SKM-1 treated with dmso at 0.1 percent for 144 hours (cell line): Measurements from ENCODE around the gene TRIP10.
"Not testable (repeated sequence)": the region's sequence is repeated elsewhere in the genome, so short reads cannot be mapped to it uniquely, and the experiment has no call there.

Experiments used
- DNase-seq: peaks from one replicate; lab custom pipeline; 2025; ENCODE audit not compliant: unreplicated experiment; lab: John Stamatoyannopoulos, UW

TRIP10 gene

GRCh38 chr19:6740589-6741343 is 1.3 kb downstream of the TRIP10 start:
- no peak for DNase-seq

- no peak for DNase-seq
These were observed 3.6 kb downstream of the TRIP10 start for GRCh38 chr19:6743066-6743465.

- DNase-seq, result no peak
These were observed 4.4 kb downstream of the TRIP10 start for GRCh38 chr19:6743714-6744380.

- DNase-seq, result no peak
These were observed 5.2 kb downstream of the TRIP10 start for GRCh38 chr19:6744381-6745301.

DNA sequence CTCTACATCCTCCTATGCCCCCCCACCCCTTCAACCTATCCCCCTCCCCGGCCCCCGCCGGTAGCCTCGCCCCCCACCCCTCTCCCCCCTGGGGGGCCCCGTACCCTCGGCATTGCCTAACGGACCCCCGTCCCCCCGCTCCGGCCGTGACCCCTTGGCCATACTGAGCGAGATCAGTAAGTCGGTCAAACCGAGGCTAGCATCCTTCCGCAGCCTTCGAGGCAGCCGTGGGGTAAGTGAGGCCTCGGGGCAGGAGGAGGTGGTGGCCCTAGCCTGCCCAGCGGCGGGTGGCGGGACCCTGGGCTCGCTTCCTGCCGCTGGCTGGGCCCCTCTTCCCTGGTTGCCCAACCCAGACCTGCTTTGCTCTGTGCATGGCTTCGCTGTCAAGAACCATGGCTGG is 6.5 kb downstream of the TRIP10 start:
- DNase-seq, result no peak

DNA sequence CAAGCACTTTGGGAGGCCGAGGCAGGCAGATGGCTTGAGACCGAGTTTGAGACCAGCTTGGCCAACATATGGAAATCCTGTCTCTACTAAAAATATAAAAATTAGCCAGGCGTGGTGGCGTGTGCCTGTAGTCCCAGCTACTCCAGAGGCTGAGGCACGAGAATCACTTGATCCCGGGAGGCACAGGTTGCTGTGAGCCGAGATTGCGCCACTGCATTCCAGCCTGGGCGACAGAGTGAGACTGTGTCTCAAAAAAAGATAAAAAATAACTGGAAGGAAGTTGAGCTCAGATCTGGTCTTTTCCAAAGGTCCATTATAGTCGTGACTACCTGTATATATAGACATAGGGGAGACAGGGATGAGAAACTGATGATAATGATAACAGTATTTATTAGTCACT is 9.1 kb downstream of the TRIP10 start:
- not testable (repeated sequence) for DNase-seq

DNA sequence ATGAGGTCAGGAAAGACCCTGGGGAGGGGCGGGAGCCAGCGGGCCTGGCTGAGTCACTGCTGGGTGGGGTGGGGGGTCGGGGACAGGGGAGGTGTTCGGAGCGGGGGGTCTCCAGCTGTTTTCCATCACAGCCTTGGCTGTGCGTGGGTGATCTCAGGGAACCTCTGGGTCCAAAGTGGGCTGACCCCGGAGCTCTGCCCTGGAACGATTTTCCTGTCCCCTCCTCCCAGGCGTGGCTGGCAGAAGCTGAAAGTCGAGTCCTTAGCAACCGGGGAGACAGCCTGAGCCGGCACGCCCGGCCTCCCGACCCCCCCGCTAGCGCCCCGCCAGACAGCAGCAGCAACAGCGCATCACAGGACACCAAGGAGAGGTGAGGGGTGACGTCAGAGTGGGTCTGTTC is 10.6 kb downstream of the TRIP10 start:
- DNase-seq, result no peak

GRCh38 chr19:6751189-6751588 is 11.7 kb downstream of the TRIP10 start:
- DNase-seq, result no peak

DNA sequence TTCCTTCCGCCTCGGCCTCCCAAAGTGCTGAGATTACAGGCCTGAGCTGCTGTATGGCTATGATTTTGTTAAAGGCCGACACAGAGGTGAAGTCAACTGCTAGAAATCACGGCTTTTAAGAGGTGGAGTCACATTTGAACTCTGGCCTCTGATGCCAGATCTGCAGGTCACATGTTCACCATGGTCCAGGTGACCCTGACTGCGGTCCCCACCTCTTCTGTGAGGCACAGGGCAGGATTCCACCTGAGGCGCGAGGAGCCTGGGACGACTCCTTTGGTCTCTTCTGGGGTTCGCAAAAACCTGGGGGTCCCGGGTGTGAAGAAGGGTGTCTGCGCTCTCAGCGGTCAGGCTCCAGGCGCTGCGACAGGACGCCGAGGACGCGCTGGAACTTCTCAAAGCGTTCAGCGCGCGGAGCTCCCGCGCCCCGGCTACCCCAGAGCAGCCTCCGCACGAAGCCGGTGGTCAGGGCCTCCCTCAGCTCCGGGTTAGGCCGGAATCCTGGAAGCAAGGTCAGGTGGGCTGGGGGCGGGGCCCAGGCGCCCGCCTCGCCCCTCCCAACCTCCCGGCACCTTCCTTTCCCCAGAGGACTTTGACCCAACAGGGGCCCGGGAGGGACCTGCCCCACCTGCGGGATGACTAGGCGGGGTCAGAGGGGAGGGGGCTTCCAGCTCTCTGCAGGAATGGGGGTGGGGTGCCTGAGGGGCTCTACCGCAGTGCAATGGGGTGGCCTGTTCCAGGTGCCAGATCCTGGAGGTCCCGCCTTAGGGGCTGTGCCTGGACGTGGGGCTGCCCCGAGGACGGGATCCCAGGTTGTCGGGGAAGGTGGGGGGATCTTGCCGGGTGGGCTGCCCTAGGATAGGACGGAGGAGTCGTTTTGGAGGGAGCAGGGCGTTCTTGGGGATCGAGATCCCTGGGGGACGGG is 13.0 kb downstream of the TRIP10 start:
- no peak for DNase-seq

DNA sequence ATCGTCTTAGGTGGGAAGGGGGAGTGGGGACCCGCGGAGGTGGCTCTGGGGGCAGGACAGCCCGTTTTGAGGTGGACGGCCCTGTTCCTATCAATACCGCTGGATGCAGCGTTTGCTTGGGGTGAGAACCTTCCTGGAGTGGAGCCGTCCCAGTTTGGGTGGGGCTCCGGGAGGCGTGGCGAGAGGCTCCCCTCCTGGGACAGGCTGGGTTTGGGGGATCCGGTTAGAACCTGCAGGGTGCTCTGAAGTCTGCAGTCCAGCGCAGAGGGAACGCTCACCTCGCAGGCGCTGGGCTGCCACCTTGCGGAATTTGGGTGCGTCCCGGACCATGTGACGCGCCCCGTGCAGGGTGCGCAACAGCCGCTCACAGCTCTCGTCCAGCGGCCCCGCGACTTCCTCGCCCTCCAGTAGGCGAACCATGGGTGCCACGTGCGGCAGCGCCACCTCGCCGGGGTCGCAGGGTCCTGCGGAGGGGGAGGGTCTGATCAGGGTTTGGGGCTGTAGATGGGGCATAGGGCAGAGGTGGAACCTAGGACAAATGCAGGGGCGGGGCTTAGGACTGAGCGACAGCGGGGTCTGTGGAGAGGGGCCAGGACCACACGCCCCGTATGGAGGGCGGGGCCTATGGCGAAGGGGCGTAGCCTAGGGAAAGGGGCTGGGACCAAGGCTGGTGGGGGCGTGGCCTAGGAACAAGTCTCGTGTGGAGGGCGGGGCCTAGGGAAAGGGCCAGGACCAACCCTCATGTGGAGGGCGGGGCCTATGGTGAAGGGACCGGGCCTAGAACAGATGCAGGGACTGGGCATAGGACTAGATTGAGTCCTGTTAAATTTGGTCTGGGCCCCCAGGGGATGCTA is 13.9 kb downstream of the TRIP10 start:
- DNase-seq, result peak; percentile 92

DNA sequence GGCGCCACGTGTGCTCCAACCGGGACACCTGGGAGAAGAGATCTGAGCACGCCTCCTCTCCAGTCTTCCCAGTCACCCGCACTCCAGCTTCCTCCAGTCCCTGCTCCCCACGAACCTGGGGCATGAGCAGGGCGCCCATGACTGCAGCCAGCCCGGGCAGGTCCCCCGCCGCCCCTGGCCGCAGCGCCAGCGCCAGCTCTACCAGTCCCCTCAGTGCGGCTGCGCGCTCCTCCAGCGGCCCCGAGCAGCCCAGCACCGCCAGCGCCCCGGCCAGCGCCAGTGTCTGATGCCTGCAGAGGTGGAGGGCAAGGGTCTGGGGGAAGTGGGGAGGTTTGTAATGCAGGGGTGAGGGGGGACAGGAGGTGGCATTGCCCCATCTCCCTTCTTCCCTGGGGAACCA is 14.7 kb downstream of the TRIP10 start:
- no peak for DNase-seq

DNA sequence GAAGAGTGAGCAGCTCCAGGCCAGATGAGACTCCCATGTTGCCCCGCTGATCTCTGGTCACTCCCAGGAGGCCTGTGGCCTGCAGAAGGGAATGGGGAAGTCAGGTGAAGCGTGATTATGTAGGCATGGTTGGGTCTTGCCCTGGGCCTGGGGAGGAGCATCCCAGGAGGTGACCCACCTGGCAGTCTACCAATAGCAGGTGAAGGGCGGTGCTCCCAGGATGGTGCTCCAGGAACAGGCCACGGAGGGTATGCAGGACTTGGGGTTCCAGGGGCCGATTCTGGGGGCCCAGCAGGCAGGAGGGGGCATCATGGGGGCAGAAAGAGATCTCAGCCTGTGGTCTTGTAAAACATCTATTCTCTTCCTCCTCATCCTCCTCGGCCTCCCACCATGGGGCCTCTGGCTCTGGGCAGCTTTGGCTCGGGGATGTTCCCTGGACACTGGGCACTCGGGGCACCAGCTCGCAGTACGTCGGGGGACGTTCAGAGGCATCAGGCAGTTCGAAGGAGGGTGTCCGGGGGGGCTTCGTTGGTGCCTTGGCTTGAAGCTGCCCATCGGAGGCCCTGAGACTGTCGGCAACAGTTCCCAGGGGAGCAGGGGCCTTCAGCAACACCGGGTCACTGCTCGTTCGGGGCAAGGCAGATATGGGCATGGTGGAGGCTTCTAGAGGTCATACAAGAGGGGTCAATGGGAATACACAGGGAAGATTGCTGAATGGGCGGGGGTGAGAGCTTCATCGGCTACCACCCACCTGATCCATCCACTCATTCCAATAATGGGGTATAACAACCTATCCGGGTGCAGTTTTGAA is 15.4 kb downstream of the TRIP10 start:
- no peak for DNase-seq

GRCh38 chr19:6760606-6761005 is 21.1 kb downstream of the TRIP10 start:
- no peak for DNase-seq

GRCh38 chr19:6761053-6761676 is 21.7 kb downstream of the TRIP10 start:
- DNase-seq, result no peak

- not testable (repeated sequence) for DNase-seq
These were observed 22.8 kb downstream of the TRIP10 start for GRCh38 chr19:6762253-6762797.

DNA sequence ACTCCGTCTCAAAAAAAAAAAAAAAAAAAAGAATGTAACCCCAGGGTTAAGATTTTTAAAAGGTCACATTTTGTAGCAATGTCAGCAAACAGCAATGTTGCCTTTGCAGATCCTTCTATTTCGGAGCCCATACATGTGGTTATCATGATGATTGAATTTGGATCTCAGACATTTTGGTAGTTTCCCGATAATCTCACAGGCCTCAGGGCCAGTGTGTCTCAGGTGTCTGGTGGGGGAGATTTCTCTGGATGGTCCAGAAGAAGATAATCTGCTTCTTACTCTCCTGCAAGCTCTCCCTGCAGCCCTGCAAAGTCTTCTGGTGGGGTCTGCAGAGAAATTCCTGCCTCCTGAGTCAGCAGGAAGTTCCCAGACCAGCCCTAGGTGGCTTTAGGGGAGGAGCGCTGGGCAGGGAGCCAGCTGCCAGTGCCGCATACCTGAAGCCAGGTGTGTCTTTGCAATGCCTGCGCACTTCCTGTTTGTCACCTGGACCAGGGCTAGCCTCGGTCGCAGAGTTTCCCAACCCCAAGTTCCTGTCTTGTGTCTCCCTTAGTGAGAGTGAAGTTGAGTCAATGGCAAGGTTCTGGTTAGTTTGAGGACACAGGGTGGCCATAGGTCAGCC is 26.4 kb downstream of the TRIP10 start:
- no peak for DNase-seq

DNA sequence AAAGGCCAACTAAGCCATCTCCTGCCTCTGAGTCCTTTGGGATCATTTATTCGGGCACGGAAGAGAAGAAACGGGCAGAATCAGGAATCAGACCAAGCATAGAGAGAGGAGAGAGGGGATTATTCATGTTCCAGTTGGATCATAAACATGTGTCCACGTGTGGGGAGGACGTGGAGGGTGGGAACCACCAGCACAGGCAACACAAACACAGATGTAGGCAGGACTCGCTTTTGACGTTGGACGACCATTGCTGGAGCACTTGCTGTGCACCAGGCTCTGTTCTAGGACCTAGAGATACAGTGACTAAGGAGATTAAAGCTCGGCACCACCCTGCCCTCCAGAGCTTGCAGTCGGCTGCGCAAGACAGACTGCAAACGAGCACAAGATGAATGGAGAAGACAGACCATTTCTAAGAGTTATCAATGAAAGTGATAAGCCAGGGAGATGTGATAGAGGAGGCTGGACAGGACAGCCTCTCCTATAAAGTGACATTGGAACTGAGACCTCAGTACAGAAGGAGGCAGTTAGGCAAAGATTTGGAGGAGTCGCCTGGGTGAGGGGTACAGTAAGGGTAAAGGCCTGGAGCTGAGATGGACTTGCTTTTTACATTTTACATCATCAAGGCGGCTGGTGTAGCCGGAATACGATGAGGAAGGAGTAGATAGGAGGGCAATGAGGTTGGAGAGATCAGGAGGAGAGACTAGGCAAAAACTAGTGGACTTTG is 27.0 kb downstream of the TRIP10 start:
- no peak for DNase-seq
